Dedifferentiated amniotic fluid mesenchymal stem cell (primary cell): ENCODE data around the gene TRIB2.

Source experiments
- DNase-seq: peaks from one replicate; pipeline ENCODE4 v3.0.0-alpha.2; 2016; ENCODE audit errors: extremely low spot score

The TRIB2 gene

GRCh38 chr2:12700989-12701388 lies 15.7 kb upstream of the TRIB2 start:
- DNase-seq: no peak

GRCh38 chr2:12701786-12702167 lies 15.0 kb upstream of the TRIB2 start:
- no peak for DNase-seq

GRCh38 chr2:12702168-12703121 lies 14.3 kb upstream of the TRIB2 start:
- DNase-seq: peak; percentile 70

- DNase-seq: no peak
These were observed 12.4 kb upstream of the TRIB2 start for GRCh38 chr2:12704378-12704777.

GRCh38 chr2:12705230-12705629 lies 11.5 kb upstream of the TRIB2 start:
- no peak for DNase-seq

GRCh38 chr2:12705742-12706141 lies 11.0 kb upstream of the TRIB2 start:
- no peak for DNase-seq

GRCh38 chr2:12708508-12709206 lies 8.1 kb upstream of the TRIB2 start:
- DNase-seq: no peak

- no peak for DNase-seq
These were observed 7.6 kb upstream of the TRIB2 start for GRCh38 chr2:12709207-12709522.

GRCh38 chr2:12710301-12710700 lies 6.4 kb upstream of the TRIB2 start:
- no peak for DNase-seq

GRCh38 chr2:12711339-12711738 lies 5.4 kb upstream of the TRIB2 start:
- DNase-seq: no peak

GRCh38 chr2:12712881-12713280 lies 3.9 kb upstream of the TRIB2 start:
- no peak for DNase-seq

- peak; percentile 49 for DNase-seq
These were observed 2.1 kb upstream of the TRIB2 start for GRCh38 chr2:12714391-12715221.

GRCh38 chr2:12715258-12716031 lies 1.3 kb upstream of the TRIB2 start:
- no peak for DNase-seq

- DNase-seq: peak; percentile 39
These were observed 779 bp upstream of the TRIB2 start for GRCh38 chr2:12716032-12716281.

- DNase-seq: peak; percentile 78
These were observed 667 bp downstream of the TRIB2 start for GRCh38 chr2:12717191-12718014.

- DNase-seq: peak; percentile 38
These were observed 1.4 kb downstream of the TRIB2 start for GRCh38 chr2:12718015-12718671.

- DNase-seq: no peak
These were observed 2.1 kb downstream of the TRIB2 start for GRCh38 chr2:12718711-12719399.

GRCh38 chr2:12719400-12720277 lies 2.9 kb downstream of the TRIB2 start:
- DNase-seq: peak; percentile 83

- no peak for DNase-seq
These were observed 3.5 kb downstream of the TRIB2 start for GRCh38 chr2:12720278-12720620.
